ENCODE data around the gene ANAPC7. TPM values are rescaled to one million over a fixed set of nuclear protein-coding genes. Genes with fewer than 3 reads are reported as not detected.
A peak's percentile ranks its signal among the peaks of the same experiment; 100 is the strongest.

Gene ANAPC7
- total and polyA plus RNA-seq, 9 of the 15 experiments (the other 6 are each of a cell fraction or from before 2014, with no cell fraction given) = 46.7 to 158 (median 109) TPM

- no peak for TF ChIP-seq REST (IDR thresholded peaks at IDR 0.05; ENCODE audit: borderline replicate concordance)
- no peak for TF ChIP-seq REST (CRISPR knock-in tag; IDR thresholded peaks at IDR 0.05; ENCODE audit: low read depth)
- peak; percentile 45; the same call in 1 of the 2 replicates for TF ChIP-seq MYBL2 (IDR thresholded peaks at IDR 0.05; ENCODE audit: low read depth)
- TF ChIP-seq MYBL2 (CRISPR knock-in tag; IDR thresholded peaks at IDR 0.05; ENCODE audit: borderline replicate concordance) = no peak
- no peak for TF ChIP-seq EGR1 (conservative IDR thresholded peaks at IDR 0.05)
- TF ChIP-seq CCNT2 (IDR thresholded peaks at IDR 0.05; ENCODE audit: borderline replicate concordance, extremely low read depth, insufficient read length, low read depth, low read length) = no peak
Observed at GRCh38 chr12:110403976-110404682, 621 bp upstream of the ANAPC7 start (continued).
